DMS 273 (cell line): ENCODE measurements around the gene MEI4.
"Not testable (repeated sequence)": the region's sequence is repeated elsewhere in the genome, so short reads cannot be mapped to it uniquely, and the experiment has no call there.

Experiments used
- DNase-seq: peaks from one replicate; lab custom pipeline; 2025; ENCODE audit not compliant: unreplicated experiment; lab: John Stamatoyannopoulos, UW

The MEI4 gene

GRCh38 chr6:77813090-77813489 is 160.3 kb downstream of the MEI4 start:
- no peak for DNase-seq

- DNase-seq = no peak
Observed at GRCh38 chr6:77814119-77814518, 161.3 kb downstream of the MEI4 start.

- DNase-seq = no peak
Observed at GRCh38 chr6:77815531-77815930, 162.7 kb downstream of the MEI4 start.

- DNase-seq = no peak
Observed at GRCh38 chr6:77816766-77817270, 164.0 kb downstream of the MEI4 start.

- DNase-seq = no peak
Observed at GRCh38 chr6:77822265-77822664, 169.4 kb downstream of the MEI4 start.

GRCh38 chr6:77825204-77825603 is 172.4 kb downstream of the MEI4 start:
- no peak for DNase-seq

GRCh38 chr6:77829736-77830135 is 176.9 kb downstream of the MEI4 start:
- DNase-seq = no peak

- not testable (repeated sequence) for DNase-seq
Observed at GRCh38 chr6:77833749-77834148, 180.9 kb downstream of the MEI4 start.

GRCh38 chr6:77834591-77834996 is 181.8 kb downstream of the MEI4 start:
- DNase-seq = no peak

- no peak for DNase-seq
Observed at GRCh38 chr6:77837034-77837784, 184.4 kb downstream of the MEI4 start.

GRCh38 chr6:77839292-77839691 is 186.5 kb downstream of the MEI4 start:
- no peak for DNase-seq

- no peak for DNase-seq
Observed at GRCh38 chr6:77844822-77845221, 192.0 kb downstream of the MEI4 start.

- DNase-seq = no peak
Observed at GRCh38 chr6:77853401-77853800, 200.6 kb downstream of the MEI4 start.

- DNase-seq = no peak
Observed at GRCh38 chr6:77856391-77856790, 203.6 kb downstream of the MEI4 start.

GRCh38 chr6:77857421-77857820 is 204.6 kb downstream of the MEI4 start:
- DNase-seq = no peak

GRCh38 chr6:77876300-77876699 is 223.5 kb downstream of the MEI4 start:
- DNase-seq = no peak

- no peak for DNase-seq
Observed at GRCh38 chr6:77879527-77879926, 226.7 kb downstream of the MEI4 start.

- DNase-seq = no peak
Observed at GRCh38 chr6:77880501-77880900, 227.7 kb downstream of the MEI4 start.

- DNase-seq = no peak
Observed at GRCh38 chr6:77883851-77884250, 231.0 kb downstream of the MEI4 start.

GRCh38 chr6:77893391-77893790 is 240.6 kb downstream of the MEI4 start:
- no peak for DNase-seq

GRCh38 chr6:77906070-77906469 is 253.2 kb downstream of the MEI4 start:
- no peak for DNase-seq

GRCh38 chr6:77910826-77911225 is 258.0 kb downstream of the MEI4 start:
- no peak for DNase-seq

- peak; percentile 5 for DNase-seq
Observed at GRCh38 chr6:77926198-77926751, 273.4 kb downstream of the MEI4 start.
